Keratinocyte (primary cell): ENCODE measurements around the gene OSBPL1A. TPM values are rescaled to one million over a fixed set of nuclear protein-coding genes. Genes with fewer than 3 reads are reported as not detected.

Experiments
- DNase-seq: peaks from one replicate; pipeline ENCODE4 v3.0.0-alpha.2; 2011; ENCODE audit warnings: low read depth, missing footprints, low spot score
- FAIRE-seq: peaks from 2 replicates; lab custom pipeline; 2011; peaks lifted over from hg19 to GRCh38; lab: Jason Lieb, UNC
- H2AFZ ChIP-seq: 2 replicates; pipeline ENCODE4 v1.6.0; 2012; ENCODE audit warnings: low read length, control low read depth, inconsistent platforms; ENCODE audit not compliant: control insufficient read depth
- H3K27ac ChIP-seq: 2 replicates; pipeline ENCODE4 v1.5.1; 2011; ENCODE audit warnings: low read length; ENCODE audit not compliant: control insufficient read depth, insufficient read depth
- H3K27me3 ChIP-seq: 3 replicates; pipeline ENCODE4 v1.6.0; 2011; ENCODE audit warnings: low read length; ENCODE audit not compliant: control insufficient read depth, insufficient read depth; ENCODE audit errors: extremely low read depth
- H3K36me3 ChIP-seq, 2 experiments: 2 replicates in 1 of 2; 3 replicates in 1 of 2; pipeline ENCODE4 v1.5.1; 2011; ENCODE audit warnings: low read length in 2 of 2, mild to moderate bottlenecking in 1 of 2; ENCODE audit not compliant: control insufficient read depth in 2 of 2, insufficient read depth in 2 of 2; ENCODE audit errors: extremely low read depth in 1 of 2
- H3K4me1 ChIP-seq: 3 replicates; pipeline ENCODE4 v1.5.1; 2011; ENCODE audit warnings: low read length; ENCODE audit not compliant: control insufficient read depth, insufficient read depth; ENCODE audit errors: extremely low read depth
- H3K4me2 ChIP-seq: 3 replicates; pipeline ENCODE4 v1.6.0; 2011; ENCODE audit warnings: low read depth, low read length; ENCODE audit not compliant: control insufficient read depth, insufficient read depth; ENCODE audit errors: extremely low read depth
- H3K4me3 ChIP-seq, 3 experiments: fragments of 200-600 bp in 1 of 3; sonication (generic) in 1 of 3; 2 replicates in 2 of 3; 3 replicates in 1 of 3; pipeline ENCODE4 v1.5.1; 2011 to 2016; ENCODE audit warnings: low read length in 3 of 3, mild to moderate bottlenecking in 3 of 3, control low read depth in 2 of 3, inconsistent platforms in 1 of 3, low read depth in 1 of 3, mixed read lengths in 1 of 3, mixed run types in 1 of 3, moderate library complexity in 1 of 3; ENCODE audit not compliant: control insufficient read depth in 2 of 3, insufficient read depth in 2 of 3; ENCODE audit errors: extremely low read depth in 1 of 3
- H3K79me2 ChIP-seq: 2 replicates; pipeline ENCODE4 v1.6.0; 2012; ENCODE audit warnings: low read length; ENCODE audit not compliant: control insufficient read depth, insufficient read depth
- H3K9ac ChIP-seq: 3 replicates; pipeline ENCODE4 v1.6.0; 2011; ENCODE audit warnings: low read length; ENCODE audit not compliant: control insufficient read depth, insufficient read depth; ENCODE audit errors: extremely low read depth
- H3K9me1 ChIP-seq: 3 replicates; pipeline ENCODE4 v1.6.0; 2011; ENCODE audit warnings: low read length; ENCODE audit not compliant: control insufficient read depth, insufficient read depth; ENCODE audit errors: extremely low read depth
- H3K9me3 ChIP-seq: 2 replicates; pipeline ENCODE4 v1.5.1; 2012; ENCODE audit warnings: low read depth, low read length; ENCODE audit not compliant: control insufficient read depth
- H4K20me1 ChIP-seq: 3 replicates; pipeline ENCODE4 v1.6.0; 2011; ENCODE audit warnings: low read length; ENCODE audit not compliant: control insufficient read depth, insufficient read depth; ENCODE audit errors: extremely low read depth
- EZH2 ChIP-seq: IDR thresholded peaks from one replicate; pipeline ENCODE4 v1.6.1; 2012; ENCODE audit warnings: inconsistent platforms, mild to moderate bottlenecking, low read length, moderate library complexity
- dilution Hi-C: fragments of 300-500 bp; cut with MboI; formaldehyde crosslinking; loops from one replicate; pipeline ENCODE4 v1.7.0; 2020; ENCODE audit warnings: low sequenced_read_pairs; ENCODE audit not compliant: extremely low pct_ligation_motif_present
- polyA plus RNA-seq, 5 experiments: library from polyadenylated mRNA; depleted of rRNA in 3 of 5; stranded (reverse) in 3 of 5; stranded (forward) in 1 of 5; unstranded in 1 of 5; fragments of >200 nt; gene quantifications; 1 replicate in 1 of 5; 2 replicates in 3 of 5; 3 replicates in 1 of 5; pipeline versions ENCODE4 v1.2.1 to v1.2.3, GENCODE V29; 2011 to 2012; ENCODE audit warnings: missing spikeins in 2 of 5, low read depth in 1 of 5, low replicate concordance in 1 of 5
- TF ChIP-seq, protein P1 (sequence below), 3 experiments: IDR thresholded peaks in 1 of 3; conservative IDR thresholded peaks in 1 of 3; optimal IDR thresholded peaks in 1 of 3; 2 replicates in 2 of 3; 3 replicates in 1 of 3; pipeline versions ENCODE3 to v1.5.1; 2011; ENCODE audit warnings: low read length in 3 of 3, mild to moderate bottlenecking in 3 of 3, moderate library complexity in 2 of 3, control low read depth in 1 of 3, inconsistent platforms in 1 of 3; ENCODE audit not compliant: insufficient read depth in 2 of 3; ENCODE audit errors: extremely low read depth in 1 of 3

The OSBPL1A gene
- polyA plus RNA-seq, 1 donor (not counting 4 experiments of a cell fraction or from before 2014, with no cell fraction given), result 17.7 TPM

DNA sequence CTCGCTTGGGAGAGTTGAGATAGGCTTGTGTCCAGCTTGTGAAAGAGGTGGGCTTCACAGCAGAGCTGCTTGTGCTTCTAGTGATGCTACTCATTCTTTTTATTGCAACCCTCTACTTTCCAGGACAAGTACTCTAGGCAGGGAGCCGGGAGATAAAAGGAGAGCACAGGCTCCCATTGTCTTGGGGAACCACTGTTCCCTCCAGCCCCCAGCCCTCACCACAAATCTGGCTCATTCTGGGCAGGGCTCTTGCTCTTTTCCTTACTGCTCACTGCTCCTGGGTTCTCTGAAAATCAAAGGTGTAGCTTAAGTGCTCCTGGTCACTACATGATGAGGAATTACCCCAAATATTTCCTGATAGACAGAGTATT is 177.3 kb downstream of the OSBPL1A start:
- no peak overlapping the region for H3K4me3 ChIP-seq
- TF ChIP-seq, protein P1, sequence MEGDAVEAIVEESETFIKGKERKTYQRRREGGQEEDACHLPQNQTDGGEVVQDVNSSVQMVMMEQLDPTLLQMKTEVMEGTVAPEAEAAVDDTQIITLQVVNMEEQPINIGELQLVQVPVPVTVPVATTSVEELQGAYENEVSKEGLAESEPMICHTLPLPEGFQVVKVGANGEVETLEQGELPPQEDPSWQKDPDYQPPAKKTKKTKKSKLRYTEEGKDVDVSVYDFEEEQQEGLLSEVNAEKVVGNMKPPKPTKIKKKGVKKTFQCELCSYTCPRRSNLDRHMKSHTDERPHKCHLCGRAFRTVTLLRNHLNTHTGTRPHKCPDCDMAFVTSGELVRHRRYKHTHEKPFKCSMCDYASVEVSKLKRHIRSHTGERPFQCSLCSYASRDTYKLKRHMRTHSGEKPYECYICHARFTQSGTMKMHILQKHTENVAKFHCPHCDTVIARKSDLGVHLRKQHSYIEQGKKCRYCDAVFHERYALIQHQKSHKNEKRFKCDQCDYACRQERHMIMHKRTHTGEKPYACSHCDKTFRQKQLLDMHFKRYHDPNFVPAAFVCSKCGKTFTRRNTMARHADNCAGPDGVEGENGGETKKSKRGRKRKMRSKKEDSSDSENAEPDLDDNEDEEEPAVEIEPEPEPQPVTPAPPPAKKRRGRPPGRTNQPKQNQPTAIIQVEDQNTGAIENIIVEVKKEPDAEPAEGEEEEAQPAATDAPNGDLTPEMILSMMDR (optimal IDR thresholded peaks at IDR 0.05 in 1 of 3, IDR thresholded peaks at IDR 0.05 in 1 of 3, conservative IDR thresholded peaks at IDR 0.05 in 1 of 3; ENCODE audit: extremely low read depth in 1 of 3, insufficient read depth in 2 of 3, low read length in 3 of 3), result no peak
- no peak for TF ChIP-seq EZH2
- FAIRE-seq, result no peak
- H3K79me2 ChIP-seq, result no peaks in the 10 kb centered on the region
- no peak overlapping the region for H3K9ac ChIP-seq
- H3K9me3 ChIP-seq, result no peaks in the 10 kb centered on the region
- no peaks in the 10 kb centered on the region for H3K36me3 ChIP-seq
- H3K27ac ChIP-seq, result no peak overlapping the region
- H4K20me1 ChIP-seq, result no peaks in the 10 kb centered on the region
- H3K4me2 ChIP-seq, result no peak overlapping the region
- H2AFZ ChIP-seq, result no peak overlapping the region
- H3K27me3 ChIP-seq, result no peaks in the 10 kb centered on the region
- DNase-seq, result no peak
- no peaks in the 10 kb centered on the region for H3K9me1 ChIP-seq
- H3K4me1 ChIP-seq, result peaks cover 4% of the 10 kb centered on the region
- dilution Hi-C loops, result no loop called here

DNA sequence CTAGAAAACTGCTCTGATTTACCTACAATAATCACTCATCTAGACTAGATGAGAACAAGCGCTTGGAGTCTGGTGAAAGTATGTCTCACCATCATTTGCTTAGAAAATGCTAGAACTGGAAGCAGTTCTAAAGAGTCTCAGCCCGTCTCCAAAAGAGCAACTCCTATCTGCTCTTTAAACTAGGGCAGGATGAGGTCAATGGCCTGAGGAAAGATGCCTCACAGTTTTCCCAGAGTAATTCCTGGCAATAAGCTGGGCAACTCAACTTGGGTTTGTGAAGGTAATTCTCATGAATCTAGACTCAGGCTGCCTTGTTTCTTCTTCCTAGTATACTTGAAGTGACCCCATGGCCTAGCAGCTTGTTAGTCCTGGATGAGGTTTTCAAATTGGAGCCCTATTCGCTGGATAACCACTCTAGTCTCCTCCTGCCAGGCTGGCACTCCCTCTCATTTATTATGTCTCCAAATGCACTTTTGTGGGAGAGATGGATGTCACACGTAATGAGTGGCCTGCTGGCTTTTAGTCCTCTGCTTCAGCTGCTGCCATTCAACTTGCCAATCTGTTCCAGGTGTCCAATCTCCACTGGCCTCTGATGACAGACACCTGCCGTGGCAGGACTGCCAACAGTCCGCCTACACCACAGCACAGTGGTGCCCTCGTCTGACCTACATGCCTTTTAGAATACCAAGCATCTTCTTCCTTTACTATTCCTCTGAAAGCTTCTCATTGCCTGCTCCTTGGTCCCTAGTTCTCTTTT is 177.9 kb downstream of the OSBPL1A start:
- Histone ChIP-seq H3K27ac (no peak overlapping the region), H3K4me1 (peaks cover 6% of the 10 kb centered on the region), H3K27me3 (no peaks in the 10 kb centered on the region), H4K20me1 (no peaks in the 10 kb centered on the region), H2AFZ (no peak overlapping the region), H3K9me3 (no peaks in the 10 kb centered on the region), H3K9ac (no peak overlapping the region), H3K4me3 (no peak overlapping the region), H3K36me3 (no peaks in the 10 kb centered on the region), H3K4me2 (no peak overlapping the region), H3K79me2 (no peaks in the 10 kb centered on the region), H3K9me1 (no peaks in the 10 kb centered on the region)
- DNase-seq, result no peak
- FAIRE-seq, result no peak
- TF ChIP-seq EZH2, result no peak
- TF ChIP-seq, protein P1 (optimal IDR thresholded peaks at IDR 0.05 in 1 of 3, IDR thresholded peaks at IDR 0.05 in 1 of 3, conservative IDR thresholded peaks at IDR 0.05 in 1 of 3; ENCODE audit: extremely low read depth in 1 of 3, insufficient read depth in 2 of 3, low read length in 3 of 3), result peak in 1 of 3 experiments; percentile 8
- dilution Hi-C loops, result no loop called here
